Thoracic aorta (tissue), 2 donors: ENCODE measurements around the gene GALP. TPM values are rescaled to one million over a fixed set of nuclear protein-coding genes. Genes with fewer than 3 reads are reported as not detected.

Experiments
- ATAC-seq: fragments of 150-250 bp; one replicate; pipeline ENCODE4 v1.8.0; 2017; ENCODE audit warnings: low read depth; ENCODE audit not compliant: insufficient number of reproducible peaks, low FRiP score
- DNase-seq: peaks from one replicate; pipeline ENCODE4 v3.0.0-alpha.2; 2020; ENCODE audit warnings: low spot score
- H3K27ac ChIP-seq, 2 donors: fragments of 200-600 bp; sonication (generic); 1 replicate in 1 of 2; 2 replicates in 1 of 2; pipeline ENCODE4 v1.5.1; 2016; ENCODE audit warnings: mild to moderate bottlenecking in 2 of 2, moderate library complexity in 2 of 2
- H3K27me3 ChIP-seq: fragments of 200-600 bp; sonication (generic); replicated peaks from 2 replicates; pipeline ENCODE4 v1.6.0; 2016; ENCODE audit warnings: mild to moderate bottlenecking; ENCODE audit not compliant: insufficient read depth
- H3K36me3 ChIP-seq: fragments of 200-600 bp; sonication (generic); one replicate; pipeline ENCODE4 v1.5.1; 2016
- H3K4me1 ChIP-seq, 2 donors: fragments of 200-600 bp; sonication (generic); 1 replicate in 1 of 2; 2 replicates in 1 of 2; pipeline versions ENCODE4 v1.5.1 to v1.6.0; 2016; ENCODE audit warnings: low read depth in 2 of 2, mild to moderate bottlenecking in 1 of 2; ENCODE audit not compliant: control insufficient read depth in 1 of 2
- H3K4me3 ChIP-seq: fragments of 200-600 bp; sonication (generic); 2 replicates; pipeline ENCODE4 v1.5.1; 2016; ENCODE audit warnings: mild to moderate bottlenecking
- H3K9me3 ChIP-seq: fragments of 200-600 bp; sonication (generic); 2 replicates; pipeline ENCODE4 v1.5.1; 2016
- total RNA-seq, 2 donors: library from RNA; depleted of rRNA; stranded (reverse); fragments of >200 nt; gene quantifications; one replicate each; pipeline versions ENCODE4 v1.1.0 to v1.2.3, GENCODE V29; 2016
- TF ChIP-seq, protein P1 (sequence below): fragments of 200-600 bp; sonication (generic); IDR thresholded peaks from one replicate; pipeline ENCODE4 v1.5.1; 2019; ENCODE audit warnings: antibody characterized with exemption

Gene GALP
- total RNA-seq, 2 donors from 2014 or later: not detected

DNA sequence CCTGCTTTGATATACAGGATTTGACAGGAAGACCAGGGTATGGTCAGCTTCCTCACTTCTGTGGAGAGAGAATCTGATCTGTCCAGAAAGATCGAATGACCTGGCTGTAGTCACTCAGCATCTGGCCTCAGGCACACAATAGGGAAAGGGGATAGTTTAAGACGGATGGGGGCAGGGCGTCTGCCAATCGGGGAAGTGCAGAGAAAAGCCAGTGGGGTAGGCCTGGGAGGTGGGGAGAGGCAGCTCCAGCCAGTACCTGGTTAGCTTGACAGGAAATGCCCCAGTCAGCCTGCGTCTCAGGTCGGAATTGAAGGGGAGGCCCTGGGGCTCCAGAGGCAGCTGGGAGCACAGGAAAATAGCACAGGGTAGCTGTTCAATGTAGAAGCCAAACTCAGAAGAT is 22.3 kb upstream of the GALP start:
- no peaks in the 10 kb centered on the region for H3K9me3 ChIP-seq
- H3K36me3 ChIP-seq: peaks cover 8% of the 10 kb centered on the region
- H3K4me1 ChIP-seq: no peaks in the 10 kb centered on the region
- DNase-seq (no peak), ATAC-seq (no peak)
- H3K27me3 ChIP-seq: no peaks in the 10 kb centered on the region
- no peak overlapping the region for H3K27ac ChIP-seq
- TF ChIP-seq, protein P1, sequence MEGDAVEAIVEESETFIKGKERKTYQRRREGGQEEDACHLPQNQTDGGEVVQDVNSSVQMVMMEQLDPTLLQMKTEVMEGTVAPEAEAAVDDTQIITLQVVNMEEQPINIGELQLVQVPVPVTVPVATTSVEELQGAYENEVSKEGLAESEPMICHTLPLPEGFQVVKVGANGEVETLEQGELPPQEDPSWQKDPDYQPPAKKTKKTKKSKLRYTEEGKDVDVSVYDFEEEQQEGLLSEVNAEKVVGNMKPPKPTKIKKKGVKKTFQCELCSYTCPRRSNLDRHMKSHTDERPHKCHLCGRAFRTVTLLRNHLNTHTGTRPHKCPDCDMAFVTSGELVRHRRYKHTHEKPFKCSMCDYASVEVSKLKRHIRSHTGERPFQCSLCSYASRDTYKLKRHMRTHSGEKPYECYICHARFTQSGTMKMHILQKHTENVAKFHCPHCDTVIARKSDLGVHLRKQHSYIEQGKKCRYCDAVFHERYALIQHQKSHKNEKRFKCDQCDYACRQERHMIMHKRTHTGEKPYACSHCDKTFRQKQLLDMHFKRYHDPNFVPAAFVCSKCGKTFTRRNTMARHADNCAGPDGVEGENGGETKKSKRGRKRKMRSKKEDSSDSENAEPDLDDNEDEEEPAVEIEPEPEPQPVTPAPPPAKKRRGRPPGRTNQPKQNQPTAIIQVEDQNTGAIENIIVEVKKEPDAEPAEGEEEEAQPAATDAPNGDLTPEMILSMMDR: no peak
- no peak overlapping the region for H3K4me3 ChIP-seq

DNA sequence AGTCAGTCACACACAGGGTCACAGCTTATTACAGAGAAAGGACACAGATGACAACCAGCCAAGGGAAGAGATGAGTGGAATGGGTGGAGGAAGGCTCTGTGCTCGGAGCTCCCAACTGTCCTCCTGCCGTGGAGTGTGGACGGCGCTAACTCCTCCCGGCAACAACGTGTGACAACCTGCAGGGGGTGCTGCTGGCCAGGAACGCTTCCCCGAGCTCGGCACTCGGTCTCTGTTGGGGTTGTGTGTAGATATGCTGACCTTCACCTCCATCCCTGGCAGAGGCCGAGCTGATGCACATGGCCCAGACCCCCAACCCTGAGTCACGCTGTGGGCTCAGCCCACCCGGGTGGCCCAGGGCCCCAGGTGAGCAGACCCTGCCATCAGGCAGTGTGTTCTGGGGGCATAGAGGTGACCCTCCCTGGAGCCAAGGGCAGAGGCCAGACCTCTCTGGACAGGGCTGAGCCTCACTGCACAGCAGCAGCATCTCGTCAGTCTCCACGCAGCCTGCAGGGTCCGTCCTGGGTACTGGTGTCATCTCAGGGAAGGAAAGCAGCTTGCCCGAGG is 20.6 kb upstream of the GALP start:
- no peak for ATAC-seq
- TF ChIP-seq, protein P1: no peak
- Histone ChIP-seq H3K27me3 (no peaks in the 10 kb centered on the region), H3K4me1 (no peaks in the 10 kb centered on the region), H3K9me3 (no peaks in the 10 kb centered on the region), H3K36me3 (peaks cover 19% of the 10 kb centered on the region), H3K27ac (no peak overlapping the region), H3K4me3 (no peak overlapping the region)
- no peak for DNase-seq

- H3K4me3 ChIP-seq: no peak overlapping the region
- no peaks in the 10 kb centered on the region for H3K27me3 ChIP-seq
- no peak for ATAC-seq
- no peak for DNase-seq
- TF ChIP-seq, protein P1: no peak
- H3K9me3 ChIP-seq: no peaks in the 10 kb centered on the region
- no peaks in the 10 kb centered on the region for H3K4me1 ChIP-seq
- peaks cover 23% of the 10 kb centered on the region for H3K36me3 ChIP-seq
- H3K27ac ChIP-seq: no peak overlapping the region
Measured at GRCh38 chr19:56156768-56157167, 19.0 kb upstream of the GALP start.

GRCh38 chr19:56158170-56158757 is 17.5 kb upstream of the GALP start:
- ATAC-seq (no peak), DNase-seq (no peak)
- H3K4me1 ChIP-seq: no peaks in the 10 kb centered on the region
- no peak overlapping the region for H3K27ac ChIP-seq
- no peak overlapping the region for H3K4me3 ChIP-seq
- no peaks in the 10 kb centered on the region for H3K27me3 ChIP-seq
- TF ChIP-seq, protein P1: no peak
- H3K36me3 ChIP-seq: peaks cover 23% of the 10 kb centered on the region
- H3K9me3 ChIP-seq: no peaks in the 10 kb centered on the region

- H3K27me3 ChIP-seq: no peaks in the 10 kb centered on the region
- H3K27ac ChIP-seq: no peak overlapping the region
- ATAC-seq (no peak), DNase-seq (no peak)
- TF ChIP-seq, protein P1: no peak
- no peaks in the 10 kb centered on the region for H3K9me3 ChIP-seq
- peaks cover 23% of the 10 kb centered on the region for H3K36me3 ChIP-seq
- no peak overlapping the region for H3K4me3 ChIP-seq
- H3K4me1 ChIP-seq: no peaks in the 10 kb centered on the region
Measured at GRCh38 chr19:56159009-56159559, 16.7 kb upstream of the GALP start.
